Panc1 (cell line): ENCODE results near the gene RAPGEFL1. TPM values are rescaled to one million over a fixed set of nuclear protein-coding genes. Genes with fewer than 3 reads are reported as not detected.

Experiments
- ATAC-seq: fragments of 200-7000 bp; cut with Tn5 transposase; 2 replicates; pipeline ENCODE4 v1.9.1; 2020; ENCODE audit warnings: mild to moderate bottlenecking, moderate library complexity
- BruUV-seq: library from RNA; stranded (reverse); fragments of 400-500 nt; replicated peaks from 2 replicates; lab custom pipeline; 2021; lab: Mats Ljungman, UMichigan
- CTCF ChIA-PET: fragments of 300-600 bp; sonication (Branson Sonifier 250); formaldehyde crosslinking; loops from one replicate; lab custom pipeline; 2022; ENCODE audit warnings: antibody characterized with exemption; lab: Charles Lee
- POLR2A ChIA-PET: fragments of 300-600 bp; sonication (Branson Sonifier 250); formaldehyde crosslinking; loops from one replicate; lab custom pipeline; 2022; ENCODE audit warnings: antibody characterized with exemption; lab: Charles Lee
- DNase-seq: peaks from one replicate; pipeline ENCODE4 v3.0.0-alpha.2; 2010; ENCODE audit warnings: low read depth, low spot score
- H3K27ac ChIP-seq: 2 replicates; pipeline ENCODE4 v1.5.1; 2011; ENCODE audit warnings: mild to moderate bottlenecking, low read length, inconsistent platforms
- H3K27me3 ChIP-seq: fragments of 200-500 bp; sonication (Bioruptor generic); 2 replicates; pipeline ENCODE4 v1.6.0; 2014; ENCODE audit warnings: low read length, inconsistent platforms; ENCODE audit not compliant: control insufficient read depth, insufficient read depth
- H3K36me3 ChIP-seq: fragments of 200-500 bp; sonication (Bioruptor generic); 2 replicates; pipeline ENCODE4 v1.5.1; 2014; ENCODE audit warnings: inconsistent platforms, mild to moderate bottlenecking, low read length, moderate library complexity; ENCODE audit not compliant: control insufficient read depth, insufficient read depth
- H3K4me1 ChIP-seq: 2 replicates; pipeline ENCODE4 v1.5.1; 2011; ENCODE audit warnings: inconsistent platforms, mild to moderate bottlenecking, low read length, moderate library complexity; ENCODE audit not compliant: control insufficient read depth, insufficient read depth
- H3K4me3 ChIP-seq, 2 experiments: 2 replicates each; pipeline ENCODE4 v1.5.1; 2011 to 2012; ENCODE audit warnings: low read depth in 2 of 2, low read length in 2 of 2, mild to moderate bottlenecking in 2 of 2, inconsistent platforms in 1 of 2, moderate library complexity in 1 of 2
- H3K9me3 ChIP-seq: fragments of 200-500 bp; sonication (Bioruptor generic); 2 replicates; pipeline ENCODE4 v1.5.1; 2014; ENCODE audit warnings: low read depth, mild to moderate bottlenecking, inconsistent platforms, low read length, moderate library complexity; ENCODE audit not compliant: control insufficient read depth, insufficient read depth
- POLR2AphosphoS5 ChIP-seq: IDR thresholded peaks from 2 replicates; pipeline ENCODE4 v1.6.1; 2012; ENCODE audit warnings: mild to moderate bottlenecking, low read depth, low read length, moderate library complexity
- REST ChIP-seq, 2 experiments: IDR thresholded peaks; 2 replicates each; pipeline ENCODE4 v1.6.1; 2011 to 2012; ENCODE audit warnings: low read depth in 2 of 2, control low read depth in 1 of 2, low read length in 1 of 2, mild to moderate bottlenecking in 1 of 2, moderate library complexity in 1 of 2; ENCODE audit not compliant: insufficient read depth in 1 of 2
- SIN3A ChIP-seq: IDR thresholded peaks from 2 replicates; pipeline ENCODE4 v1.6.1; 2012; ENCODE audit warnings: low read depth, mild to moderate bottlenecking, low read length, moderate library complexity, borderline replicate concordance; ENCODE audit not compliant: insufficient read depth
- TCF7L2 ChIP-seq: IDR thresholded peaks from 2 replicates; pipeline ENCODE4 v1.6.1; 2011; ENCODE audit warnings: mild to moderate bottlenecking, low read depth, low read length, inconsistent platforms
- in situ Hi-C: cut with HindIII; loops from 2 replicates; pipeline ENCODE4 v1.10.0; 2016; ENCODE audit warnings: low sequenced_read_pairs, low pct_unique_long_range_greater_than_20kb
- intact Hi-C: fragments of 100-400 bp; cut with micrococcal nuclease; formaldehyde crosslinking; loops from one replicate; pipeline ENCODE4 v1.10.0; 2022; ENCODE audit not compliant: unreplicated experiment
- total RNA-seq: library from RNA; stranded (reverse); gene quantifications from one replicate; pipeline ENCODE4 v1.2.1, GENCODE V29; 2021; ENCODE audit not compliant: unreplicated experiment
- TF ChIP-seq, protein P1 (sequence below): fragments of 450-650 bp; IDR thresholded peaks from 2 replicates; pipeline ENCODE4 v1.5.1; 2017; ENCODE audit warnings: mild to moderate bottlenecking

Gene RAPGEFL1
- total RNA-seq, 1 experiment from 2014 or later = 6.5 TPM

DNA sequence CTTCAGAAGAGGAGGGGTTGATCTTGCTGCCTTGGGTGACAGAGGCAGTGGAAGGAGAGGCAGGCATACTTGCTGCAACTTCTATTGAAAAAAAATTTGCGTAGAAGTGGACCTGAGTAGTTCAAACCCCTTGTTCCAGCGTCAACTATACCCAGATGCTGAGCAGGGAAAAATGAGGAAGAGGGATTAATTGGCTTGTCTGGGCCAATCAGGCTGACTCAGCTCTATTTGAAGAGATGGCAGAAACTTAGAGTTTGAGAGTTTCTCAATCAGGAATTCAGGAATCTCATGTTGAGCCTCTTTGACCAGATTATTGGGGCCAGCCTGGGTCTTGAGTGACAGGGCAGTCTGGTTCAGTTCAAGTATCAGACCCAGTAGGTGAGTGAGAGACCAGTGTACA lies 19.3 kb upstream of the RAPGEFL1 start:
- ATAC-seq (no peak), DNase-seq (no peak)
- no peak overlapping the region for H3K4me3 ChIP-seq
- CTCF ChIA-PET = no interaction called here
- H3K4me1 ChIP-seq = no peaks in the 10 kb centered on the region
- POLR2A ChIA-PET = interaction anchor here (0.6 kb wide), 1 partner anchor 14 kb away, joined by 12 read pairs; no protein-coding TSS in a partner anchor
- no TSS peak for BruUV-seq
- peaks cover 17% of the 10 kb centered on the region for H3K36me3 ChIP-seq
- TF ChIP-seq REST (IDR thresholded peaks at IDR 0.05; ENCODE audit: insufficient read depth in 1 of 2, low read depth in 2 of 2, low read length in 1 of 2) (no peak), SIN3A (no peak), TCF7L2 (no peak), POLR2AphosphoS5 (no peak)
- TF ChIP-seq, protein P1, sequence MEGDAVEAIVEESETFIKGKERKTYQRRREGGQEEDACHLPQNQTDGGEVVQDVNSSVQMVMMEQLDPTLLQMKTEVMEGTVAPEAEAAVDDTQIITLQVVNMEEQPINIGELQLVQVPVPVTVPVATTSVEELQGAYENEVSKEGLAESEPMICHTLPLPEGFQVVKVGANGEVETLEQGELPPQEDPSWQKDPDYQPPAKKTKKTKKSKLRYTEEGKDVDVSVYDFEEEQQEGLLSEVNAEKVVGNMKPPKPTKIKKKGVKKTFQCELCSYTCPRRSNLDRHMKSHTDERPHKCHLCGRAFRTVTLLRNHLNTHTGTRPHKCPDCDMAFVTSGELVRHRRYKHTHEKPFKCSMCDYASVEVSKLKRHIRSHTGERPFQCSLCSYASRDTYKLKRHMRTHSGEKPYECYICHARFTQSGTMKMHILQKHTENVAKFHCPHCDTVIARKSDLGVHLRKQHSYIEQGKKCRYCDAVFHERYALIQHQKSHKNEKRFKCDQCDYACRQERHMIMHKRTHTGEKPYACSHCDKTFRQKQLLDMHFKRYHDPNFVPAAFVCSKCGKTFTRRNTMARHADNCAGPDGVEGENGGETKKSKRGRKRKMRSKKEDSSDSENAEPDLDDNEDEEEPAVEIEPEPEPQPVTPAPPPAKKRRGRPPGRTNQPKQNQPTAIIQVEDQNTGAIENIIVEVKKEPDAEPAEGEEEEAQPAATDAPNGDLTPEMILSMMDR = no peak
- intact Hi-C loops (no loop called here), in situ Hi-C loops (no loop called here)
- H3K27me3 ChIP-seq = no peaks in the 10 kb centered on the region
- H3K9me3 ChIP-seq = no peaks in the 10 kb centered on the region
- no peak overlapping the region for H3K27ac ChIP-seq

DNA sequence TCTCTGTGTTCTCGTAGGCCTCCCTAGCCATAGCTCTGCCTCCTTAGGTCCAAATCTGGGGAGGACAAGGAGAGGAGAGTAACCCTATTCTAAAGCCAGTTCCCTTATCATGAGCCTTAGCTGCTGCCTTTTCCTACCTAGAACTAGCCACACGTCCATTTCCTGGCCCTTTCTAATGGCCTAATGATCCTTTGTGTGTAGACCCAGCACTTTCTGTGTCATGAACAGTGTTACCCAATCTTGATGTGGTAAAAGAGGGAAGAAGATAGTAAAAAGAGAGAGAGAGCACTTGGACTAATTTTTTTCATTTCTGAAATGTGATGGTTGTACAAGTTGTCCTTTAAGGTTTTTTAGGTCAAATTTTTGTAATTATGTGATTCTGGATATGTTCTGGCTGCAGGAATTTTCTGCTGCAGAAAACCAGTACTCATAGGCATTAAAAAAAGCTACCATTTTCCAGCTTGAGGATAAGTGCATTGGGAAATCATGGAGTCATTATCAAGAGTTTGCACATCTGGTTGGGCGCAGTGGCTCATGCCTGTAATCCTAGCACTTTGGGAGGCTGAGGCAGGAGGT lies 18.7 kb upstream of the RAPGEFL1 start:
- CTCF ChIA-PET = no interaction called here
- intact Hi-C loops (no loop called here), in situ Hi-C loops (no loop called here)
- Histone ChIP-seq H3K27ac (no peak overlapping the region), H3K9me3 (no peaks in the 10 kb centered on the region), H3K4me3 (no peak overlapping the region), H3K27me3 (no peaks in the 10 kb centered on the region), H3K36me3 (peaks cover 13% of the 10 kb centered on the region), H3K4me1 (no peaks in the 10 kb centered on the region)
- no peak for DNase-seq
- POLR2A ChIA-PET = interaction anchor here (0.7 kb wide), 1 partner anchor 259 kb away, joined by 3 read pairs; the partner anchor contains the start of gene TOP2A
- no peak for TF ChIP-seq SIN3A
- TF ChIP-seq POLR2AphosphoS5 = no peak
- BruUV-seq = TSS peak; percentile 17
- ATAC-seq = no peak

DNA sequence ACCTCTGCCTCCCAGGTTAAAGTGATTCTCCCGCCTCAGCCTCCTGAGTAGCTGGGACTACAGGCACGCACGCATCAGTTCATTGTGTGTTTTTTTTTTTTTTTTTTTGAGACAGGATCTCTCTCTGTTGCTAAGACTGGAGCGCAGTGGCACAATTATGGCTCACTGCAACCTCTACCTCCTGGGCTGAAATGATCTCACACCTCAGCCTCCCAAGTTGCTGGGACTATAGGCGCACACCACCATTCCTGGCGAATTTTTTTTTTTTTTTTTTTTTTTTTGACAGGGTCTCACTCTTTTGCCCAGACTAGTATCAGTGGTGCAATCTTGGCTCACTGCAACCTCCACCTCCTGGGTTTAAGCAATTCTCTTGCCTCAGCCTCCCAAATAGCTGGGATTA lies 17.8 kb upstream of the RAPGEFL1 start:
- no TSS peak for BruUV-seq
- in situ Hi-C loops (no loop called here), intact Hi-C loops (no loop called here)
- ChIA-PET CTCF (no interaction called here), POLR2A (no interaction called here)
- Histone ChIP-seq H3K9me3 (no peaks in the 10 kb centered on the region), H3K27me3 (no peaks in the 10 kb centered on the region), H3K27ac (no peak overlapping the region), H3K36me3 (peaks cover 13% of the 10 kb centered on the region), H3K4me3 (no peak overlapping the region), H3K4me1 (no peaks in the 10 kb centered on the region)
- ATAC-seq (no peak), DNase-seq (no peak)
- no peak for TF ChIP-seq POLR2AphosphoS5
- TF ChIP-seq SIN3A = no peak
- no peak for TF ChIP-seq REST (IDR thresholded peaks at IDR 0.05; ENCODE audit: insufficient read depth in 1 of 2, low read depth in 2 of 2, low read length in 1 of 2)
- TF ChIP-seq, protein P1 = no peak
- TF ChIP-seq TCF7L2 = no peak
